Mucosa of gallbladder (tissue), 1 donor: Measurements from ENCODE around the gene DPH1. TPM values are rescaled to one million over a fixed set of nuclear protein-coding genes. Genes with fewer than 3 reads are reported as not detected.
"Not testable (repeated sequence)": the region's sequence is repeated elsewhere in the genome, so short reads cannot be mapped to it uniquely, and the experiment has no call there.

Source experiments
- DNase-seq: peaks from one replicate; pipeline ENCODE4 v3.0.0-alpha.2; 2020; ENCODE audit warnings: low spot score
- total RNA-seq: library from RNA; stranded (reverse); gene quantifications from one replicate; pipeline ENCODE4 v1.2.1, GENCODE V29; 2021
- donor health status: DM: no; HTN: no; CAD: no.

Gene DPH1
- 51.5 TPM for total RNA-seq

GRCh38 chr17:2029911-2030778, at the start of gene DPH1:
Gene DPH1 (plus strand): TSS chr17:2030153. CDS start chr17:2030170, 17 bp downstream.
- DNase-seq: peak; percentile 90

DNA sequence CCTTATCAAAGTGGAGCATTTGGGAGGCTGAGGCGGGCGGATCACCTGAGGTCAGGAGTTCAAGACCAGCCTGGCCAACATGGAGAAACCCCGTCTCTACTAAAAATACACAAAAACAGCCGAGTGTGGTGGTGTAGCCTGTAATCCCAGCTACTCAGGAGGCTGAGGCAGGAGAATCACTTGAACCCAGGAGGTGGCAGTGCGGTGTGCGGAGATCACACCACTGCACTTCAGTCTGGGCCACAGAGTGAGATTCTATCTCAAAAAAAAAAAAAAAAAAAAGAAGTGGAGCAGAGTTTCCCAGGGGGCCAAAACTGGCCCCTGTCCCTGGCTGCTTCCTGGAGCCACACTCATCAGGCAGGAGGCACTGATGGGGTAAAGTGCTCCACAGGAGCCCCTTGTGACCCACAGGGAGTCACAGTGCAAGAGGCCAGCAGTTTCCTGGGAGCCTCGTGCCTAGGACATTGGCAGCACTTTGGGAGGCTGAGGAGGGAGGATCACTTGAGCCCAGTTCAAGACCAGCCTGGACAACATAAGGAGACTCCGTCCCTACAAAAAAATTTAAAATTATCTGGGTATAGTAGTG, 49.2 kb upstream of the DPH1 start:
- DNase-seq: no peak

GRCh38 chr17:1982793-1983366, 47.1 kb upstream of the DPH1 start:
- not testable (repeated sequence) for DNase-seq

- DNase-seq: no peak
These were observed 44.9 kb upstream of the DPH1 start for GRCh38 chr17:1985093-1985492.

DNA sequence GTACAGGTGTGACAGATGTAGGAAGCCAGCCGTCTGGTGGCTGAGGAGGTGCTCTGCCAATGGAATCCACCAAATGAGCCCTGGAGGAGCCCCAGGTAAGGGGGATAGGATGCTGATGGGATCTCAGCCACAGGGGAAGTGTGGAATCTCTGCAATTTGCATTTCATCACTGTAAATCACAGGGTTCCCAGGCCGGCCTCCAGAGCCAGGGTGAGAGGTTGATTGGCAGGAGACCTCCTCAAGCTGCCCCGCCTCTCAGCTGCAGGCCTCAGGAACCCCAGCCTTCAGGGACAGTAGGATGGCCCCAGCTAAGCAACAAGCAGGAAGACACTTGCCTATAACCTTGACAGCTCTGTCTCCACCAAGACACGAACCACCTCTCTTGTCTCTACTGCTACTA, 44.3 kb upstream of the DPH1 start:
- DNase-seq: no peak

DNA sequence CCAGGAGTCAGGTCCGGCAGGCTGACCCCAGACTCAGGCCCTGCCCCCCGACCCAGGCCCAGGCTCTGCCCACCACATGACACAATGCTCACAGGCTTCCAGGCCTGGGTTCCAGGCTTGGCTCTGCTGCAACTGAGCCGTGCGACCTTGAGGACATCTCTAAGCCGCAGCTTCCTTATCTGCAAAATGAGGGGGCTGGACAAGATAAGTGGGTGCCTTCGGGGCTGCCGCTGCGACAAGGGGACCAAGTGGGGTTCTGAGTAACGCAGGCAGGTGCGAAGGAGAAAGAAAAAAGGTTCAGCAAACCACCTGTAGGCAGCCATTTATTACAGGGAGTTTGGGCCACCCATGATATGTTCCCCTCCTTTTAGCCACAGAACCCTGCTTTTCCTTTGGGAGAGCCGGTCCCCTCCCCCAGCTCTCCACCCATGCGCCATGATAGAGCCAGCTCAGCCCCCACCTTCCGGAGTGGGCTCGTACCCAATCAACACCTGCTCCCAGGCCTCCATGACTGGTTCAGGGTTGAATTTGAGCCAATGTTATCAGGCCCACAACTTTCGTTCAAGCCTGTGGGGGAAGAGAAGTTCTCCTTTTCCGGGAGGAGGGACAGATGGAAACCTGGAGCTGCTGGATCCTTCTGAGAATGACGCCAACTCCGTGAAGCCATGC, 43.0 kb upstream of the DPH1 start:
- DNase-seq: no peak

DNA sequence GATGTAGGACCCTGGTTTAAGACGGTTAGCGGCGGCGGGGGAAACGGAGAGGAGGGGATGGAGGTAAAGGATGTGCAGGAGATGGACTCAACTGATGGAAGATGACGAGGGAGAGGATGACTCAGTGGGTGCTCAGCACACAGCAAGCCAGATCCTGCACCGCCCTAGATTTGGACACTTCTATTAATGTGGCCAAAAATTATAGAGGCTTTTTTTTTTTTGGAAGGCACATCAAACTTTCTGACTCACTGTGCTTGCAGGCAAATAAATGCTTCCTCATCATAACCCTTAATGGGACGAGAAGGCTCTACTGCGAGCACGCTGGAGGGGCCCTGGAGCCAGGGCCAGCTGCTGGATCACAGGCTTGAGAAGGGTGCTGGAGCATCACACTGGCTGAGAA, 40.8 kb upstream of the DPH1 start:
- no peak for DNase-seq

DNA sequence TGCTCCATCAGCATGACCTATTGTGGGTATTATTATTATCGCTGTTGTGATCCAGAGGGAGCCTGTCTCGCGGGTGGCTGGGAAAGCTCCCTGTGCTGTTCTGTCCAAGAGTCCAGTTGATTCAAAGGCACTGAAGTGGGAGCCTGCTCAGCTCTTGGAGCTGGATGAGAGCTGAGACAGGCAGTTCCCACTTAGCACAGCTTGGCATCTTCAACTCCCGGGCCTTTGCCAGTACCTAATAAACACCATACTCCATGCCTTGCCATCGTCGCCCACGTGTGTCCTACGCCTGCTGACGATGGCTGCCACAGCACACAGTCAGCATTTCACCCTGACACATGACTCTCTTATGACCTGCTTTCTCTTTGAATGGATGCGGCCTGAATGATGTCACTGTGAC, 37.4 kb upstream of the DPH1 start:
- DNase-seq: no peak

DNA sequence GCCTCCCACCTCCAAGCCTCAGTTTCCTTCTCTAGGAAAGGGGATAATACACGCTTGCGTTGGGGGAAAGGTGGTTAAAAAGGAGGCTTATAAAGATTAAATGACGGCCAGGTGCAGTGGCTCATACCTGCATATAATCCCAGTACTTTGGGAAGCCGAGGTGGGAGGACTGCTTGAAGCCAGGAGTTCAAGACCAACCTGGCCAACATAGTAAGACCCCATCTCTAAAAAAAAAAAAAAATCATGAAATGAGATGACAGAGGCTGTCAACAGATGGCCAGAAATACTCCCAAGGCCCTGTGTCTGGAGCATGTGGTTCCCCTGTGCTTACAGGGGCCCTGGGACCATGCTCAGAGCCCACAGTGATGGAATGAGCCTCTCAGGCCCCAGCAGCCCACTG, 35.2 kb upstream of the DPH1 start:
- no peak for DNase-seq

- peak; percentile 29 for DNase-seq
These were observed 34.5 kb upstream of the DPH1 start for GRCh38 chr17:1995321-1995892.

- peak; percentile 30 for DNase-seq
These were observed 33.8 kb upstream of the DPH1 start for GRCh38 chr17:1995907-1996799.

DNA sequence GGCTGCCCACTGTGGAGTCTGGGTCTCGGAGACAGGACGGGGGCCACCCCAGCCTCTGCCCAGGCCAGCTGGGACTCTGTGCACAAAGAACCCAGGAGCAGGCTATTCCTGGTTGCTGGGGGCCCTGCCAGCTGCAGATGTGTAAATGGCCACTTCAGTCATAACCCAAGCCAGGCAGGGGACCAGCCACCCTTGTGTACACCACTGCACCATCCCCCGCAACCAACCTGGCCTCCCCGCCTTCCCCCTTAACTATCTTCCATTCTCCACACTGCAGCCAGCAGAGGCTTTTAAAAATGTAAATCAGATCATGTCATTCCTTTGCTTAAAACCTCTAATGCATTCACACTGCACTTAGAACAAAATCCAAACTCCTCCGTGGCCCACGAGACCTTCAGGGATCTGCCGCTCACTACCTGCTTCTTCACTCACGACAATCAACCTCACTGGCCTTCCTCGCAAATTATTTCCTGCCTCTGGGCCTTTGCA, 33.1 kb upstream of the DPH1 start:
- DNase-seq: no peak

- peak; percentile 65 for DNase-seq
These were observed 32.5 kb upstream of the DPH1 start for GRCh38 chr17:1997289-1997926.

- DNase-seq: peak; percentile 86
These were observed 31.8 kb upstream of the DPH1 start for GRCh38 chr17:1997927-1998742.

DNA sequence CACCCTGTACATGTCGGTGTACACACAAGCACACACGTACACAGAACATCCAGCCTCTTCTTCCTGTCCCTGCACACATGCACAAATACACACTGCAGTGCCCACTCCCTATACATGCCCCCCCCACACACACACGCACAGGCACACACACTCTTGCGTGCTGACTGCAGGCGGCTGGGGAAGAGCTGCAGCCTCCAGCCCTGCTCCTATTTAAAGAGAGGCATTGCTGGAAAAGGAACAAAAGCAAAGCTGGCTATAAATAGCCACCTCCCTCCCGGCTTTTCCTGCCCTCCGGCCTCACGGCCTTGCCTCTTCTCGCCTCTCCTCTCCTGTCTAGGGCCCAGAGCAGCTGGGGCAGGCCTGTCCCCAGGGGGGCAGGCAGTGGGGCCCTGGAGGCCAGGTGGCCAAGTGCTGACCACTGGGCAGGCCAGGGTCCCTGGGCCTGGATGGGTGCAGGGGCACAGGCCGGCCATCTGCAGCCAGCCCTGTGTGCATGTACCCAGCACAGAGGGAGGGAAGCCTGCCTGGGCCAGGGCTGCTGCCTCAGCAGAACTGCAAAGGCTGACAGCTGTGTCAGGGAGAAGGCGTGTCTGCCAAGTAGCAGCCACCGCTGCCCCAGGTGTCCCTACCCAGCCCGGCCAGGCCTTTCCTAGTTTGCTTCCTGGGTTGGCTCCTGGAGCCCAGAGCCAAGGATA, 30.2 kb upstream of the DPH1 start:
- DNase-seq: peak; percentile 76

- peak; percentile 60 for DNase-seq
These were observed 27.1 kb upstream of the DPH1 start for GRCh38 chr17:2002767-2003329.

DNA sequence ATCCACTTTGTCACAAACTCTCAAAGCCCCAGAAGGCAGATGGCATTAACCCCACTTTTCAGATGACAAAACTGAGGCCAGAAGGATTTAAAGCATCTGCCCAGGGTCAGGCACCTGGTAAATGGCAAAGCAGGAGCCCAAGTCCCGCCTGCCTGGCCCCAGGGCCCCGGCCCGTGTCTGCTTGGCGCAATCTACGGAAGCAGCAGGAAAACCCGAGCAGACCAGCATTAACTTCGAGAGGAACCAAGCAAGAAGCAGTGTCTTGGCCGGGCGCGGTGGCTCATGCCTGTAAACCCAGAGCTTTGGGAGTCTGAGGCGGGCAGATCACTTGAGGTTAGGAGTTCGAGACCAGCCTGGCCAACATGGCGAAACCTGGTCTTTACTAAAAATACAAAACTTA, 26.4 kb upstream of the DPH1 start:
- DNase-seq: no peak

DNA sequence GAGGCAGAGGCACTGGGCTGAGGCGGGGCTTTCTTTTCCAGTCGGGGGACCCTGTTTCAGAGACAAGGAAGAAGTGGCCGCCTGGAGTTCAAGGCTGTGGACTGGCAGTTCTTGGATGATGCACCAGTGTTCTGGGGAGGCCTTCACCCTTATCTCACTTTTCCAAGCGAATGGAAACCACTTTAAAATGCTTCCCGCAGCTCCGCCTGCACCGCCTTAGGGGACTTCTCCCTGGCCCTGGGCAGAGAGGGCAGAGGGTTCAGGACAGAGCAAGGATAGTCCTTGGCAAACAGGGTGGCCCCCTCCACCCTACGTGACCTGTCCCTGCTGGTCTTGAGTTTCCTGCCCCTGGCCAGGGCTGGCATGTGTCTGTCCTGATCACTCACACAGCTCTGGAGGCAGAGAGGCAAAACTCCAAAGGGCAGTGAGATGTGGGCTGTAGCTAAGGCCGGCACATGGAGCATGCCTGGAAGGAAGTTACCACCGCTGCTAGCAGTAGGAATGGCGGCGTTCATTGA, 25.5 kb upstream of the DPH1 start:
- DNase-seq: no peak
